Calu3 (cell line): Measurements from ENCODE around the gene C8G. TPM values are rescaled to one million over a fixed set of nuclear protein-coding genes. Genes with fewer than 3 reads are reported as not detected.
A peak's percentile ranks its signal among the peaks of the same experiment; 100 is the strongest.

ENCODE experiments used
- BruUV-seq: library from RNA; stranded (reverse); fragments of 400-500 nt; replicated peaks from 2 replicates; lab custom pipeline; 2021; lab: Mats Ljungman, UMichigan
- CTCF ChIA-PET: fragments of 300-600 bp; sonication (Branson Sonifier 250); formaldehyde crosslinking; loops from one replicate; lab custom pipeline; 2022; ENCODE audit warnings: antibody characterized with exemption; lab: Charles Lee
- DNase-seq: peaks from one replicate; pipeline ENCODE4 v3.0.0; 2022
- H3K27ac Mint-ChIP-seq: one replicate; pipeline ENCODE4 v1.8.0; 2022; ENCODE audit warnings: mixed read lengths; ENCODE audit not compliant: unreplicated experiment
- H3K27me3 Mint-ChIP-seq: one replicate; pipeline ENCODE4 v1.8.0; 2022; ENCODE audit warnings: mixed read lengths; ENCODE audit not compliant: unreplicated experiment
- H3K36me3 Mint-ChIP-seq: one replicate; pipeline ENCODE4 v1.8.0; 2022; ENCODE audit warnings: mild to moderate bottlenecking, moderate library complexity, mixed read lengths; ENCODE audit not compliant: insufficient read depth, unreplicated experiment
- H3K4me1 Mint-ChIP-seq: one replicate; pipeline ENCODE4 v1.8.0; 2022; ENCODE audit warnings: mild to moderate bottlenecking, low read depth, mixed read lengths; ENCODE audit not compliant: unreplicated experiment
- H3K4me3 Mint-ChIP-seq: one replicate; pipeline ENCODE4 v1.8.0; 2022; ENCODE audit warnings: mild to moderate bottlenecking, low read depth, moderate library complexity, mixed read lengths; ENCODE audit not compliant: unreplicated experiment
- H3K9me3 Mint-ChIP-seq: one replicate; pipeline ENCODE4 v1.8.0; 2022; ENCODE audit warnings: low read depth, mixed read lengths; ENCODE audit not compliant: unreplicated experiment
- CTCF ChIP-seq: fragments of 200-600 bp; IDR thresholded peaks from one replicate; pipeline ENCODE4 v1.8.0; 2022; ENCODE audit warnings: antibody characterized with exemption; ENCODE audit not compliant: unreplicated experiment
- intact Hi-C: fragments of 100-400 bp; cut with micrococcal nuclease; formaldehyde crosslinking; loops from one replicate; pipeline ENCODE4 v1.10.0; 2022; ENCODE audit not compliant: unreplicated experiment
- total RNA-seq: library from RNA; stranded (reverse); gene quantifications from 2 replicates; pipeline ENCODE4 v1.2.3, GENCODE V29; 2022

Gene C8G
- total RNA-seq, 1 experiment from 2014 or later, result 3.9 TPM

- intact Hi-C loops, result loop anchor here (2.0 kb wide), 1 partner anchor 85 kb away; no protein-coding TSS in a partner anchor
- H3K36me3 Mint-ChIP-seq, result peaks cover 35% of the 10 kb centered on the region
- peaks cover 8% of the 10 kb centered on the region for H3K4me1 Mint-ChIP-seq
- H3K4me3 Mint-ChIP-seq, result peak overlapping the region; percentile 76
- no peaks in the 10 kb centered on the region for H3K9me3 Mint-ChIP-seq
- DNase-seq, result no peak
- TF ChIP-seq CTCF, result no peak
- no peaks in the 10 kb centered on the region for H3K27me3 Mint-ChIP-seq
- BruUV-seq, result no TSS peak
- peak overlapping the region; percentile 81 for H3K27ac Mint-ChIP-seq
- CTCF ChIA-PET, result interaction anchor here (1.0 to 2.3 kb wide), 3 partner anchors 47 to 86 kb away, joined by 3 to 47 read pairs (median 4); partner anchors contain the start of gene CLIC3
Measured at GRCh38 chr9:136949239-136949816, 4.3 kb downstream of the C8G start.

- Mint-ChIP-seq H3K4me1 (peaks cover 1% of the 10 kb centered on the region), H3K36me3 (peaks cover 30% of the 10 kb centered on the region), H3K9me3 (no peaks in the 10 kb centered on the region), H3K4me3 (peak overlapping the region; percentile 76), H3K27me3 (no peaks in the 10 kb centered on the region), H3K27ac (peak overlapping the region; percentile 81)
- CTCF ChIA-PET, result interaction anchor here (1.0 to 1.5 kb wide), 3 partner anchors 47 to 85 kb away, joined by 3 to 4 read pairs (median 3); partner anchors contain the start of gene CLIC3
- no peak for TF ChIP-seq CTCF
- peak; percentile 95 for DNase-seq
- no TSS peak for BruUV-seq
- intact Hi-C loops, result loop anchor here (2.0 kb wide), 1 partner anchor 85 kb away; no protein-coding TSS in a partner anchor
Measured at GRCh38 chr9:136949817-136950655, 5.0 kb downstream of the C8G start.

- no peaks in the 10 kb centered on the region for H3K27me3 Mint-ChIP-seq
- TF ChIP-seq CTCF, result no peak
- no peak for DNase-seq
- H3K4me1 Mint-ChIP-seq, result no peaks in the 10 kb centered on the region
- H3K27ac Mint-ChIP-seq, result peak overlapping the region; percentile 81
- H3K4me3 Mint-ChIP-seq, result peak overlapping the region; percentile 76
- peaks cover 22% of the 10 kb centered on the region for H3K36me3 Mint-ChIP-seq
- intact Hi-C loops, result no loop called here
- CTCF ChIA-PET, result interaction anchor here (1.5 kb wide), 1 partner anchor 79 kb away, joined by 3 read pairs; no protein-coding TSS in a partner anchor
- no TSS peak for BruUV-seq
- no peaks in the 10 kb centered on the region for H3K9me3 Mint-ChIP-seq
Measured at GRCh38 chr9:136950656-136951276, 5.7 kb downstream of the C8G start.
